HG03354 (cell line): ENCODE results near the gene ACSM3.
"Not testable (repeated sequence)": the region's sequence is repeated elsewhere in the genome, so short reads cannot be mapped to it uniquely, and the experiment has no call there.

ENCODE experiments used
- ATAC-seq: cut with Tn5 transposase; IDR thresholded peaks from one replicate; pipeline ENCODE4 v1.9.1; 2021; ENCODE audit warnings: mild to moderate bottlenecking; ENCODE audit not compliant: unreplicated experiment, poor library complexity, severe bottlenecking

The ACSM3 gene

DNA sequence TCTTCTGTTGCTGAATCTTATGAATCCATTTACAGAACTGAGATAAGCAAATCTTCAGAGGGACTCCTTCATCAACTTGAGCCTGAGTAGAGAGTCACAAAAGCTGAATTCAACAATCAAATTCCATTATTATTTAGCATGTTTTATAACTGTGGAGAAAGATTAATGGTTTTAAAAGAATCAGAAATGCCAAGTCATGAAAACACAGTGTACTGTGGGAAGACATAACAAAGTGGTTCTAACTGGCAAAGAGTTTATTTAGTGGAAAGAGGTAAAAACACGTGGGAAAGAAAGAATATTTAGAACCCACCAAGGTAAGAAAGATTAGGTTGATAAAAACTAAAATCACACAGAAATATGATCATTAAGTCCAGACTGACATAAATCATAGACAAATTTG lies 37.5 kb downstream of the ACSM3 start:
- no peak for ATAC-seq

DNA sequence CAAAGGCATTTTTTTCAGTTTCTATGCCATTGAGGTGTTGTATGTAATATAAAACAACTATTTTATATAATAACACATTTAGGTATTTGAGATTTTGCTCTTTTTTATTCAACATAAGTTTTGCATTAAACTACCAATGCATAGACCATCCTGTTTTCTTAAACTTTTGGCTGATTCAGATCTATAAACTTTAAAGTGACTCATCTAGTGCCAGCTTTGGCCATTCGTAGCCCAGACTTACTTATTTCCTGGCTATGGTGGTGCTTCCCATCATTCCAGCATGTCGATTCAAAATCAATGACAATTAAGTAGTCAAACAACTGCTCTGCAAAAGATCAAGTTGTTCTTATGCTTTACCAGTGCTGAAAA lies 39.4 kb downstream of the ACSM3 start:
- no peak for ATAC-seq

DNA sequence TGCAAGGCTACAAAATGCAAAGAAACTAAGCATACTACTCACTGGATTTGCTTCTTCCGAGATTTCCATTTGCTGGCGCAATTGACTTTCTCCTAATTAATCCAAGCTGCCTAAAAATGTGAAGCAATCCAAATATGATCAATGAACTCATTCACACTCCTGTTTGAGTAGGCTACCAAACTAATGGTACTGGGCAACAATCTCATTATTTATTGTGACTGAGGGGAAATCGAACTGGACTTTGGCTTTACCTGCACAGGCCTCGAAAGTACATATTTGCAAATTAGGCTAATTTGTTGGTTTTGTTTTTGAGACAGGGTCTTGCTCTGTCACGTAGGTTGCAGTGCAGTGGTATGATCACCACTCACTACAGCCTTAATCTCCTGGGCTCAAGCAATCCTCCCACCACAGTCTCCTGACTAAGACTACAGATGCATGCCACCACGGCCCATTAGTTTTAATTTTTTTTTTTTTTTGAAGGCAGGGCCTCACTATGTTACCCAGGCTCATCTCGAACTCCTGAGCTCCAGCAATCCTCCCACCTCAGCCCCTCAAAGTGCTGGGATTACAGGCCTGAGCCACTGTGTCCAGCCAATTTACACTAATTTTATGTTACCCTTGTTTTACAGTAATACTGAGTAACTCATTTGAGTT lies 39.9 kb downstream of the ACSM3 start:
- no peak for ATAC-seq

- not testable (repeated sequence) for ATAC-seq
Observed at GRCh38 chr16:20805684-20806167, 41.9 kb downstream of the ACSM3 start.

GRCh38 chr16:20806168-20807050 lies 42.6 kb downstream of the ACSM3 start, which contains the start of the genes ERI2 and REXO5:
TSS of gene ERI2 (minus strand) at chr16:20806472. CDS start at chr16:20806430, 42 bp downstream.
TSS of gene REXO5 (plus strand) at chr16:20806527. CDS start at chr16:20806954, 427 bp downstream.
- peak; percentile 84 for ATAC-seq

GRCh38 chr16:20807862-20808261 lies 44.0 kb downstream of the ACSM3 start:
- no peak for ATAC-seq

DNA sequence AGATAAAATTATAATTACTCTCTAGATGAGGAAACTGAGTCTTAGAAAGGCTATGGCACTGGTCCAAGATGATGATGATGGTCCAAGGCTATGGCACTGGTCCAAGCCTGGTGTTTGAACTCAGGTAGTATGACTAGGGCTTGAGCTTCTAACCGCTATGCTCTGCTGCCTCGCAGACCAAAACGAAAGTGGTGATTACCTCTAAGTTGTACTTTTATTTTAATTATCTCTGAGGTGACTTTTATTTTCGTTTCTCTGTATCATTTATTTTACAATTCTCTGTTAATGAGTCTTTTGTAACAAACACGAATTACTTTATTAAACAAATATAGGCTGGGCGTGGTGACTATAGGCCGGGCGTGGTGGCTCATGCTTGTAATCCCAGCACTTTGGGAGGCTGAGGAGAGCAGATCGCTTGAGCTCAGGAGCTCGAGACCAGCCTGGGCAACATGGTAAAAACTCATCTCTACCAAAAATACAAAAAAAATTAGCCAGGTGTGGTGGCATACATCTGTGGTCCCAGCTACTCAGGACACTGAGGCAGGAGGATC lies 48.1 kb downstream of the ACSM3 start:
- no peak for ATAC-seq

DNA sequence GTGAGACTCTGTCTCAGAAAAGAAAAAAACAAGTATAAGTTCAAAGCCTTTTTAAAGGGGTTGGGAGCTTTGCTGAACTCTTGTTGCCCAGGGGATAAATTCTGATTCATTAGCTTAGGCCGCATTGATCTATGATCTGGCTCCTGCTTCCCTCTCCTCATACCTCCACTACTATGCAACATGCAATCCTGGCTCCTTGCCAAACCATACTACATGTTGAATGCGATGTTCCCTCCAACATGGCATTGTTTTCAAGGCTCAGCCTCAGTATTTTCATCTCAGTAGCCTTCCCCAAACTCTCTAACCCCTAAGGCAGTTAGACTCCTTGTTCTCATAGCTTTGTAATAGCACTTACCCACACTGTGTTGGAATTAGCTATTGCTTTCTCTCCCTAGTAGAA lies 48.7 kb downstream of the ACSM3 start:
- no peak for ATAC-seq

DNA sequence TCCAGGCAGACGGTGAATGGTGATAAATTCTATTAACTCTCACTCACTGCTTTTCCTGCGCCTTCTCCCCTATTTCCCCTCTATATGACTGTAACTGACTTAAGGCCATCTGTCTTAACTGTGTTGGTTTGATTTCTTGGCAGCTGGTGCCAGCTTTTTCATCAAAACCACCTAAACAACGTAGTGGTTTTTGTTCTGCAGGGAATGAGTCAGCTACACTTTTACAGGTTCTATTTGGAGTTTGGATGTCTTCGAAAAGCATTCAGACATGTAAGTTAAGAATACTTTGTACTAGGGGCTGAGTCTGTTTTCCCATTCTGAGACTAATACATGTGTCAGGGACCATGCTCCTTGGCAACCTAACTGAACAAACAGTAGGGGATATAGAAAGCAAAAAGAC lies 51.0 kb downstream of the ACSM3 start:
- ATAC-seq = no peak

- no peak for ATAC-seq
Observed at GRCh38 chr16:20818929-20819585, 55.2 kb downstream of the ACSM3 start.

DNA sequence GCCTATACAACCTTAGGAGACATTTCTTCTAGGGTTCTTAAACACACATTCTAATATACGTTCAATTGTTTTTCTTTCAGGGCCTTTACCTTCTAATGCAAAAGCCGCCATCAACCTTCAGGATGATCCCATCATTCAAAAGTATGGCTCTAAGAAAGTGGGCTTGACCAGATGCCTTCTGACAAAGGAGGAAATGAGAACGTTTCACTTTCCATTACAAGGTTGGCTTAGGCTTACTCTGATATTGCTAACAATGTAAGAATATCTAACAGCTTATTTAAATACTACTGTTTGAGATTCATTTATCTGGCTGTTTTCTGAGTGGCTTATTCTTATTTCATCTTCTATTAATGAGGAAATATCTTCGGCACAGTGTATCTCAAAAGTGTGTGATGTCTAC lies 57.9 kb downstream of the ACSM3 start:
- no peak for ATAC-seq

- no peak for ATAC-seq
Observed at GRCh38 chr16:20822521-20823325, 58.9 kb downstream of the ACSM3 start.

DNA sequence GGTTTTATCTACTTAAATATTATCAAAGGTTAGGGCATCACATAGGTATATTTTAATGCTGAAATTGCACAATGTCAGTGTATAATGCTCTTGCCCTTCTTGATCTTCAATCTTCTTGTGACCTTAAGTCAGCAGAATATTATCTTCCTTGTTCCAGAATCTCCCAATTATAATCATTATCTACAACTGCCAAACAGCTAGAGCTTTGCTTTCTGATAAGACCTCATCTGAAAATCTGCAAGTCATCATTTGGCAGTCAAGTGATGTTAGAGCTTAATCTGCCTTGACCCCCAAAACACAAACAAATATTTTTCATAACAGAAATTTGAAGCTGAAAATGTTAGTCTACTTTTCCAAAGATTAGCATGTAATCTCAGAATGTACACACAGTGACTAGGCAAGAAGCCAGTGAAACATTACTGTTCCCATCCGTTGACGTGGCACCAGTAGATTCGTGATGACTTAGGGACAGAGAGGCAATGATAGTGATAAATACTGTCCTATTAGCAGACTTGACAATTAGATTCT lies 62.3 kb downstream of the ACSM3 start:
- ATAC-seq = no peak

DNA sequence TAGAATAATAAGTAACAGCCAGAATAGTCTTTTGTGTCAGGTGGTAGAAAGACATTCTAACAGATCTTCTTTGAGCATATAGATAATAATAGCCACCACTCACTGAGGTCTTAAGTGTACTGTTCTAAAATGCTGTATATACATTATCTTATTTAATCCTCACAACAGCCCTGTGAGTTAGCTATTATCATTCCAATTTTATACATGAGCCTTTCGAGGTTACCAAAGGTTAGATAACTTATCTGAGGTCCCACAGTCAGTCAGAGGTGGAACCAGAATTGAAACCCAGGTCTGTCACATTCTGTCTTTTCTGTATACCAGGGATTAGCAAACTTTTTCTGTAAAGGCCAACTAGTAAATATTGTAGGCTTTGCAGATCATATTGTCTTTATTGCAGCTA lies 65.7 kb downstream of the ACSM3 start:
- ATAC-seq = no peak

DNA sequence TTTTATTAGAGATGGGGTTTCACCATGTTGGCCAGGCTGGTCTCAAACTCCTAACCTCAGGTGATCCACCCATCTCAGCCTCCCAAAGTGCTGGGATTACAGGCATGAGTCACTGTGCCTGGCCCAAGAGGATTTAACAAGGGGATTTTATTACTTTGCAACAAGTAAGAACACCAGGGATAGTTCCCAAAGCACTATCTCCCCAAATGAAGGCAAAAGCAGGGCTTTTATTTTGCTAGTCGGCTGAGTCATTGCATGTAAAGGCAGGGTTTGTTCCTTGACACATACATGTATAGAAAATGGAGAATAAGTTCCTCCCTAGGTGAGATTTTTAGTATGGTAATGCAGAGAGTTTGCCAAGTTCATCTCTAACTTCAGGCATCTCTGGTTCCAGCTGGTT lies 66.6 kb downstream of the ACSM3 start:
- ATAC-seq = no peak

DNA sequence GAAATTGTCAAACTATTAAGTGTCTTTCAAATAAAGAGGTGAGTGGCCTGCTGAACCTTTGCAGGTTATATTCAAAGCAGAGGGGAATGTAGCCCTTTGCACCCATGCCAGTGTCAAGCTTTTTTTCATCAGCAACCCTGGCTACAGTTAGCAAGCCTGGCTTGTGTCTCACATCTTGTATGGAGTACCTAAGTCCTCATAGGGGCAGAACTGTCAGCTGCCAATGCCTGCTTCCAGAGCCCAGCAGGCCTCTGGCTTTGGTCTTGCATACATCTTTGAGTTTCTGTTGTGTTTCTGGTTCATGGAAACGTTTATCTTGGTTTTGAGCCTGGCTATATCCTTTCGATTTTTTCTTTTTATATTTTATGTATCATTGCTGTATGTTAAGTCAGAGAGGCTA lies 69.3 kb downstream of the ACSM3 start:
- ATAC-seq = no peak

GRCh38 chr16:20838240-20838639 lies 74.4 kb downstream of the ACSM3 start:
- ATAC-seq = no peak

- no peak for ATAC-seq
Observed at GRCh38 chr16:20839504-20839903, 75.7 kb downstream of the ACSM3 start.

- ATAC-seq = no peak
Observed at GRCh38 chr16:20844054-20844453, 80.2 kb downstream of the ACSM3 start.
